ENCODE data around the gene WWP2.

DNA sequence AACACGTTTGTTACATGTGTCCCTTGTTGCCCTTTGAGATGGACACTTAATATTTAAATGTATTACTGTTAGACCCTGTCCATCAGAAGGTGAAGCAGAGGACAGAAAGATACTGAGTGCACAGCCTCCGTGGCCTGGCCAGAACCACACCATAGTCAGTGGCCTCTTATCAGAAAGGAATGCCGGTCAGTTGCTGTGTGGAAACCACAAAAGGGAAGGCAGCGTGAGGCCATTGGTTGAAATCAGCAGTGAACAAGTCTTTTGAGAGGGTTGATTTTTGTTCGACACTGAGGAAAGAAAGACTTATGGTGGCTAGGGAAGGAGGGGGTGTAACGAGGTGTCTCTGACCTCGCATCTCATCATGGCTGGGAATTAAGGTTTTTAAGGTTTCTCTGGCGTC lies 103.6 kb downstream of the WWP2 start:
- TF ChIP-seq MYNN (tag by site-specific recombination; IDR thresholded peaks at IDR 0.05; ENCODE audit: borderline replicate concordance) (no peak), ZNF157 (tag by site-specific recombination; IDR thresholded peaks at IDR 0.05) (no peak), RBAK (tag by site-specific recombination; IDR thresholded peaks at IDR 0.05) (no peak), ZNF174 (tag by site-specific recombination; IDR thresholded peaks at IDR 0.05) (no peak), KLF16 (tag by site-specific recombination; IDR thresholded peaks at IDR 0.05) (no peak), ZNF830 (tag by site-specific recombination; IDR thresholded peaks at IDR 0.05; ENCODE audit: low read depth) (no peak), ZBTB21 (tag by site-specific recombination; IDR thresholded peaks at IDR 0.05) (no peak), ZNF155 (tag by site-specific recombination; IDR thresholded peaks at IDR 0.05) (no peak), ZNF121 (tag by site-specific recombination; IDR thresholded peaks at IDR 0.05) (no peak), TRIM28 (IDR thresholded peaks at IDR 0.05; ENCODE audit: borderline replicate concordance, low read length) (no peak), ZNF658 (tag by site-specific recombination; IDR thresholded peaks at IDR 0.05) (no peak), SCRT1 (tag by site-specific recombination; IDR thresholded peaks at IDR 0.05; ENCODE audit: borderline replicate concordance) (no peak), ZNF596 (tag by site-specific recombination; IDR thresholded peaks at IDR 0.05) (no peak)
- TF ChIP-seq, protein P1, sequence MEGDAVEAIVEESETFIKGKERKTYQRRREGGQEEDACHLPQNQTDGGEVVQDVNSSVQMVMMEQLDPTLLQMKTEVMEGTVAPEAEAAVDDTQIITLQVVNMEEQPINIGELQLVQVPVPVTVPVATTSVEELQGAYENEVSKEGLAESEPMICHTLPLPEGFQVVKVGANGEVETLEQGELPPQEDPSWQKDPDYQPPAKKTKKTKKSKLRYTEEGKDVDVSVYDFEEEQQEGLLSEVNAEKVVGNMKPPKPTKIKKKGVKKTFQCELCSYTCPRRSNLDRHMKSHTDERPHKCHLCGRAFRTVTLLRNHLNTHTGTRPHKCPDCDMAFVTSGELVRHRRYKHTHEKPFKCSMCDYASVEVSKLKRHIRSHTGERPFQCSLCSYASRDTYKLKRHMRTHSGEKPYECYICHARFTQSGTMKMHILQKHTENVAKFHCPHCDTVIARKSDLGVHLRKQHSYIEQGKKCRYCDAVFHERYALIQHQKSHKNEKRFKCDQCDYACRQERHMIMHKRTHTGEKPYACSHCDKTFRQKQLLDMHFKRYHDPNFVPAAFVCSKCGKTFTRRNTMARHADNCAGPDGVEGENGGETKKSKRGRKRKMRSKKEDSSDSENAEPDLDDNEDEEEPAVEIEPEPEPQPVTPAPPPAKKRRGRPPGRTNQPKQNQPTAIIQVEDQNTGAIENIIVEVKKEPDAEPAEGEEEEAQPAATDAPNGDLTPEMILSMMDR (tag by site-specific recombination; IDR thresholded peaks at IDR 0.05), result no peak

Measured in HEK293 (cell line).